Stimulated activated CD4-positive, alpha-beta T cell treated with anti-CD3 and anti-CD28 coated beads, Interleukin-4, amount 100 ng/mL, for 1 hour (primary cell): ENCODE results near the gene IHH.

Experiments
- DNase-seq: peaks from one replicate; pipeline ENCODE4 v3.0.0-alpha.2; 2020

Gene IHH

DNA sequence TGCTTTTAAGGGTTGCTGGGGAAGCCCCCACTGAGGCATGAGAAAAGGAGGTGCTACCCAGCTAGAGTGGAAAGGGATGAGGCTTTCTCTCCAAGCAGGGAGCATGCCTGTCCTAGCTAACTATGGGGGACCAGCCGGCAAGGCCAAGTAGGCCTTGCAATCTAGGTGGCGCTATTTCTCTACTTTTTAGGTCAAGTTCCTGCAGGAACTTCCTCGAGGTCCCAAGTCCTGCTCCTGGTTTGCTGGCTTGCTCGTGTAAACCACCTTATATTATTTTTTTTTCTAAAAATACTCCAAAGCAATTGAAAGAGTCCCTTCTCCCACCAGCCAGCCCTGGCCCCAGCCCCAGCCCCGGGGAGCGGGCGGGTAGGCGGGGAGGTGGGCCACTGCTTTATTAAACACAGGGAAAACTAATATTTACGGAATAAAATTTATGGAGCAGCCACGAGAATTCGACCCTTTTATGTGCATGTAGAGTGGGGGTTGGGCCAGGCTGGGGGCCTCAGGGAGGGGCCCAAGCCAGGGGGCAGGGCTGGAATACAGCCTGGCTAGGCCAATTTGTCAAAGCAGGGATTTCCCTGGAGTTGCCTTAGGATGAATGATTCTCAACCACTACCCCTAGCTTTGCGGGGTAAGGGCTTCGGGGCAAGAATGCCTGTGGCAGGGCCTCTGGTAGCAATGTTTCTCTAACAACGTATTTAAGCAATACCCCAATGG, 12.8 kb upstream of the IHH start:
- no peak for DNase-seq

DNA sequence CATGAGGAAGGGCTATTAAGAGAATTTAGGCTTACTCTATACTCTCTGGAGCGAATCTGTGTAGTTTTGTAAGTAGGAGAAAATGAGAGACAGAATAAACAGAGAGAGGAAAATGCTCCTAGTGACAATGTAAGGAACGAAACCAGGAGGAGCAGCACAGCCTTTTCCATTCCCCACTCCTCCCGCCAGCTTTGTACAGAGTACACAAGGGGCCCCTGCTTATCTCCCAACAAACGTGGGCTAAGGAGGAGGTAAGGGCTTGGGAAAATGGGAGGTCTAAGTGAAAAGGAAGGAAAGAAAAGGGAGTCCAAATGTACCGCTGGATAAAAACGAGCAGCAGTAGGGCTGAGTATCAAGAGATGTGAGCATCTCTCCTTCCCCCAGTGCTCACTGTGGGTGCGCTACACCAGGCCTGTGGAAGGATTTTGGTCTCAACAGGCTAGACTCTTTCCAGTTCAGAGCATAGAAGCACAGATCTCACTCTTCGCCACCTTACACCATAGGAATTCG, 12.1 kb upstream of the IHH start:
- no peak for DNase-seq

DNA sequence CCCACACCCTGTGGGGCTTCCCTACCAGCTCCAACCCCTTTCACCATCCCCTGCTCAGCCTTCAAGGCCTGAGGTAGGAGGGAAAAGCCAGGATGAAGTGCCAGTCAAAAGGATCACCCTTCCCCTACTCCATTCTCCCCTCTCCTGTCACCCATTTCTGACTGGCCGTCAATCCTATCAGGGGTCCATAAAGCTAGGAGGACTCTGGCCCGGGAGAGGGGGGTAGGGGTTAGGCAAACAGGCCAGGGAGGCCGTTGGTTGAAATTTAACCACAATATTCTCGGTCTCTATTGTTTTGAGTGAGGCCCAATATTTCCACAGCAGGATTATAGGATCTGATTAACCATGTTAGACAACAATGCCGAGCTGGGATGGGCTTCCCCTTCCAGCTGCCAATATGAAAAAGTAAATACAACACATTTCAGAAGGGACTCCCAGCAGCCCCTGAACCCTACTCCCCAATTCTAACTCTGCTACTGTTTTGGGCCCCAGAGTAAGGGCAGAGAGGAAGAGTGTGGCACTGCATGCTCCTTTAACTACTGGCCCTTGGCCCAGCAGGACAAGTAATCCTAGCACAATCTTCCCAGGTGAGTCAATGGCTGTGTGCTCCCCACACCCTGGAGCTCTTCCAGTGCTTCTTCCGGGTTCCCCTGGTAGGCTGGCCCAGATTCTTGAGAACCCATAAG, 10.6 kb upstream of the IHH start:
- no peak for DNase-seq

DNA sequence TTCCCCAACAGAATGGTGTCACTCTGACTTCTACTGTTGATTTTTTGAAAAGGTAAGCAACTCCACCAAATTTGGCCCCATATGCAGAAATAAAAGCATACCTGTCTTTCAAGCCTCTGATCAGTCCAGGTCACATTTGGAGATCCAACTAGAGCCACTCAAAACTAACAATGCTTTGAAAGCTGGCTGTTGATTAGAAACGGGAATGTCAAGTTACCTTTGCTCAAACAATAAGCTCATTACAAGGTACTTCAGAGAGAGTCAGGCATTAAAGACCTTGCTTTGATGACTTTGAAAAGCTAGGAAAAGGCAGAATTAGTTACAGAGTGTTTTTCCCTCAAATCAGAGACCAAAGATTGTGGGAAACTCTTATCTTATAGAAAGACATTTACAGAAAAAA, 4.8 kb upstream of the IHH start:
- DNase-seq = no peak

DNA sequence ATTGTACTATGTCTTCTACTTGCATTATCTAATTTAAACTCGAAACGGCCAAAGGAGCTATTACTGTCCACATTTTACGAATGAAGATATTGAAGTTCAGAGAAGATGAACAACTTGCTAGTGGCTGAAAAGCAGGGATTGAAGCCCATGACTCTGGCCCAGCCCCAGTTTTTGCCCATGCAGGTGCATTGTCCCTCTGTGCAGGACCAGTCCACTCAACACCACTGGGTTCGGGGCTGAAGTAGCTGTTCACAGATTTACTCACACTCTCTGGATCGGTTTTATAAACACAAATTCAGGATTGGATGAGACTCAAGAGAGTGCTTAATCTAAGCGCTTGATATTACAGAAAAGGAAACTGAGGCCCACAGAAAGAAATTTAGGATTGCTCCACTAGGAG, 1.4 kb upstream of the IHH start:
- DNase-seq = no peak

DNA sequence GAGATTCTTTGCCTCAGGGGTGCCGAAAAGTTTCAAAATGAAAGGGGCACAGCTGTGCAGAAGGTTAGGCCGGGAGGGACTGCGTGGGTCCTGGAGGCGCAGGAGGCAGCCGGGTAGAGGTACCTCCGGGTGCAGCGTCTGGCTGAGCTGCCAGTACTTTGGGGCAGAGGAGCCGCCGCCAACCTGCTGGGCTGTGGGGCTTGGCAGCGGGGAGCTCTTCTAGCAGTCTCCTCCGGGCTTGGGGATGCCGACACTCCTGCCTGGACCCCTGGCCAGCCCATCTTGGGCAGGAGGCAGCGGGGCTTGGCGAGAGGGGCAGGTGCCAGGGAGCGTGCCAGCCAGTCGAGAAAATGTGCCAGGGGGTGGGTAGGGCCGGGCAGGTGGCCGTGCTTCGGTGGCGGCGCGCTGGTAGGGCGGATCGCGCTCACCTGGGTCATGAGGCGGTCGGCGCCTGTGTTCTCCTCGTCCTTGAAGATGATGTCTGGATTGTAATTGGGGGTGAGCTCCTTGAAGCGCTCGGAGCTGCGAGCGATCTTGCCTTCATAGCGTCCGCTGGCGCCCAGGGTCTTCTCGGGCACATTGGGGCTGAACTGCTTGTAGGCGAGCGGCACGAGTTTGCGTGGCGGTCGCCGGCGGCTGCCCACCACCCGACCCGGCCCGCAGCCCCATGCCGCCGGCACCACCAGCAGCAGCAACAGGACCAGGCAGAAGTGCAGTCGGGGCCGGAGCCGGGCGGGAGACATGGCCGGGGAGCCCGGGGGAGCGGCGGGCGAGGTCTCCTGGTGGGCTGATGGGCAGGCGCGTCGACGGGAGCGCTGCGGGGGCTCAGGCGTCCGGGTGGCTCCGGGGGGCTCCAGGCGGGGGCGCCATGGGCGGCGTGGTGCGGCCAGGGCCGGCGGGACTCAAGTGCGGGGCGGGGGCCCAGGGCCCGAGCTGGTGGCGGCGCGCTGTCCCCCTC, 717 bp downstream of the IHH start:
- DNase-seq = no peak

DNA sequence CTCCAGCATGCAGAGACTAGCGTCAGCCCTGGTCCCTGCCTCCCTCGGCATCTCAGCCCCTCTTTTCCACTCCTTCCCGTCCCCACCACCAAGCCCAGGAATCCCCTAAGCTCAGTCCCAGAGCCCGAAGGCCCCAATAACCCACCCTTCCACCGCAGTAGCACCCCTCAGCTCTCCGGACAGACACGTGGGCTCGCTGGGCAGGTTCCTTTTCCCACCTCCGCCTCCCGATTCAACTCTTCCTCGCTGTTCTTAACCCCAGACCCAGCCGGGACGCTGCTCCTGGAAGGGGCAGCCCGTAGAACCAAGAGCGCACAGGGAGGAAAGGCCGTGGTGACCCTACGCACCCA, 1.4 kb downstream of the IHH start:
- DNase-seq = no peak

DNA sequence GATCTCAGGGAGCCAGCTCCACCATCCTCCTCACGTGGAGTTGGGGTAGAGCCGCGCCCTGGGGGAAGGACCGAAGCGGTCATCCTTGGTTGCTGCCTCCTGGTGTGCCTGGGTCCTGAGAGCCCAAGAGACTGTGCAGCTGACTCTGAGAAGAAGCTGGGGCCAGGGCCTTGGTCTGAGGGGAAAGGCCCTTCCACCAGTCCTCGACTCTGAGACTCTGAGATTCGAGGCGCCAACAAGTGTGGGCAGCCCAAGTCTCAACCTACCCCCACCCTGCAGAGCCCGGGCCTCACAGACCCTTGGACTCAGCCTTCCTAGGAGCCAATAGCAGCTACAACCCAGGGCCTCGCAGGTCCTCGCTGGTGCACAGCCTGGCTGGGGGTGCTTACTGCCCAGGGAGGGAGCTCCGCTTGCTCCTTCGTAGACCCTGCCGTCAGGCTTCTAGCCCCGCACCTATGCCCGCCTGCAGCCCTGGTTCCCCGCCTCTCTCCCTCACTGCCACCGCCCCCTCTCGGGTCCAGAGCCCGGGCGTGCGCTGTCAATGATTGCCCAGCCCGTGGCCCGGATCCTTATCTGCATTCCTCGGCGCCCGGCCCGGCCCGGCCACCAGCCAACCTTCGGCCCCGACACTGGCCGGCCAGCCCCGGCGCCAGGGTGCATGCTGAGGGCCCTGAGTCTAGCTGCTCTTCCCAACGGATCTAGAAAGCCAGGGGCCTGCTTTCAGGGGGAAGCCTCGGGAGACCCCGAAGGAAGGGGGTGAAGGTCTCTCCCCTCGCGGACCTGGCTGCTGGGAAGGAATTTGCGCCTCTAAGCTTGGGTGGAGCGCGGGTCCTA, 2.0 kb downstream of the IHH start:
- DNase-seq = no peak

DNA sequence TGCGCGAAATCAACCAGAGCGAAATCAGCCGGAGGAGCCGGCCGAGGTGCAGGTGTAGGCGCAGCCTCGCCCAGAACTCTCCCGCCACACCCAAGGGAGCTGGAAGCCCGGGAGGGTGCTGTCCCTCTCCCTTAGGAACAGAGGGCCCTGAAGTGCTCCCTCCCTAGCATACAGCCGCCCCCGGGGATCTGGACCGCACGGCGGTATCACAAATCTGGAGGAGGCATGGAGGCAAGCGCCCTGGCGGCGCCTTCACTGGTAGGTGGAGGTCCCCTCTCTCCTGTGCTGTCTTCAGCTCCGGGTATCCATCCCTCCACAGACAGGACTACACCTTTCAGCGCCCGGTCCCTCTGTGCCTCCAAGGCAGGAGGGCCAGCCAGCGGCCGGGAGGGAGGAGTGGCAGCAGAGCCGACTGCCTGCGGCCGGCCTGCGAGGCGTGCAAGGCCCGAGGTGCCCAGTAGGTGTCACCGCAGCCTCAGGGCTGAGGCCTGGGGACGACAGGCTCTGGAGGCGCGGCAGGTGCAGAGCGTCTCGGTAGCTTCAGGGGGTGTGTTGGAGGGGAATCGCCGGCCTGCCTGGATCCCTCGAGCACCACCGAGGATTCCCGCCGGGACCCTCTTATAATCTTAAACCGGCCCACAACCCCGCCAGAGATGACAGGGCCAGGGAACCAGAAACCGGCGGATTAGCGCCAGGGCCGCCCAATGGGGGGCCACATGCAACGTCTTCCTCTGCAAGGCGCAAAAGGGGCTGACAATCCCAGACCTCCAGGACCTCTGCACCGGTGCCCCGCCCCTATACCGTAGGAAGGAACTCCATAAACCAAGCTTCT, 2.8 kb downstream of the IHH start:
- peak; percentile 81 for DNase-seq

DNA sequence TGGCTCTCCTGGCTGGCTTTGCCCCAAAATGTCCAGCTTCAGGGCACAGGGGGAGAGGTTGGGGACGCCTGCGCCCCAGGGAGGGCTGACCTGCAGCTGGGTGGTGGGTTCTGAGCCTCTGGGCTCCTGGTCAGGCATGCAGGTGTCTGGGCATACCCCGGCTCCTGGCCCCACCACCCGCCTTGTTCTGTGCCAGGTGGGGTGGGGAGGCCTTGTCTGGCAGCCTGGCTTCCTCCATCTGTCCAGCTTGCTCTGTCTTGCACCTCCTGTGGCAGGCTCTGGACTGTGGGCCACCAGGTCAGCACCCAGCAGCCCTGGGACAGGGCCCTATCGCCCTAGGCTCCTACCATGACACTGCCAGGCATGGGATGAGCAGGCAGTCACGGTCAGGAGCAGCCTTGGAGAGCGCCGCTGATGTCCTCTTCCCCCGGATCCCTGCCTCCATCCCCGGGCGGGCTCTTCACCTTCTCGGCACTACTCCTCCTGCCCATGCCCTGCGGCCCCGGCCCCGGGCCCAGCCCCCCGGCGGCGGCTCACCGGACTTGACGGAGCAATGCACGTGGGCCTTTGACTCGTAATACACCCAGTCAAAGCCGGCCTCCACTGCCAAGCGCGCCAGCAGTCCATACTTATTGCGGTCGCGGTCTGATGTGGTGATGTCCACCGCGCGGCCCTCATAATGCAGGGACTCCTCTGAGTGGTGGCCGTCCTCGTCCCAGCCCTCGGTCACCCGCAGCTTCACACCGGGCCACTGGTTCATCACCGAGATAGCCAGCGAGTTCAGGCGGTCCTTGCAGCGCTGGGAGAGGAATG, 3.6 kb downstream of the IHH start:
- DNase-seq = no peak

DNA sequence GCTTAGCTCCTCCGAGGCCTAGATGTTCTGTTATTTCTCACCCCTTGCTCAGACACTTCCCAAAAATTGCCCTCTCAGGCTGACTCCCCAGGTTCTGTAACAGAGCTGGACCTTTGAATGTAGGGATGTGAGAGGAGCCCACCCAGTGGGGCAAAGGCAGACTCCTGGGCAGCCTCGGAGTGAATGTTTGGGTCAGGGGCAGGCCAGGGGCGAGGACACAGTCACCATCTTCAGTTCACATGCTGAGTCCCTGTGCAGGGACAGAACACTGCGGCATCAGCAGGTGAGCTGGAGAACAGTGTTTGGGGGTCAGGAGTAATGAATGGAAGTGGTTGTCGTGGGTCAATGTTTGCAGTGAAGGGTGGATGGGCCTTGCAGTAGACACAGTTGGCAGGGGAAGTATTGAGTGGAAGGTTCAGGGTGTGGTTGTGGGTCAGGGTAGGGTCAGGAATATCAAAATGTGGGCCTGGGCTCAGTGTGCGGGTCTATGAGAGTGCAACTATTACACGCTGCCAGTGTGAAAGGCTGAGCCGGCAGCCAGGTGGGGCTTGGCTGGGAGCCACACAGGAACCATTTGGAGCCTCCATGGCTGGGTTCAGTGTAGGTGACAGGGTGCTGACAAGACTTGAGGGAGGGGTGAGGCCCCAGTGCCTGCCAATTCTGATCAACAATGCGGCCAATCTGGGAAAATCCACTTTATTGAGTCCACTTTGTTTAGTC, 4.4 kb downstream of the IHH start:
- DNase-seq = no peak

DNA sequence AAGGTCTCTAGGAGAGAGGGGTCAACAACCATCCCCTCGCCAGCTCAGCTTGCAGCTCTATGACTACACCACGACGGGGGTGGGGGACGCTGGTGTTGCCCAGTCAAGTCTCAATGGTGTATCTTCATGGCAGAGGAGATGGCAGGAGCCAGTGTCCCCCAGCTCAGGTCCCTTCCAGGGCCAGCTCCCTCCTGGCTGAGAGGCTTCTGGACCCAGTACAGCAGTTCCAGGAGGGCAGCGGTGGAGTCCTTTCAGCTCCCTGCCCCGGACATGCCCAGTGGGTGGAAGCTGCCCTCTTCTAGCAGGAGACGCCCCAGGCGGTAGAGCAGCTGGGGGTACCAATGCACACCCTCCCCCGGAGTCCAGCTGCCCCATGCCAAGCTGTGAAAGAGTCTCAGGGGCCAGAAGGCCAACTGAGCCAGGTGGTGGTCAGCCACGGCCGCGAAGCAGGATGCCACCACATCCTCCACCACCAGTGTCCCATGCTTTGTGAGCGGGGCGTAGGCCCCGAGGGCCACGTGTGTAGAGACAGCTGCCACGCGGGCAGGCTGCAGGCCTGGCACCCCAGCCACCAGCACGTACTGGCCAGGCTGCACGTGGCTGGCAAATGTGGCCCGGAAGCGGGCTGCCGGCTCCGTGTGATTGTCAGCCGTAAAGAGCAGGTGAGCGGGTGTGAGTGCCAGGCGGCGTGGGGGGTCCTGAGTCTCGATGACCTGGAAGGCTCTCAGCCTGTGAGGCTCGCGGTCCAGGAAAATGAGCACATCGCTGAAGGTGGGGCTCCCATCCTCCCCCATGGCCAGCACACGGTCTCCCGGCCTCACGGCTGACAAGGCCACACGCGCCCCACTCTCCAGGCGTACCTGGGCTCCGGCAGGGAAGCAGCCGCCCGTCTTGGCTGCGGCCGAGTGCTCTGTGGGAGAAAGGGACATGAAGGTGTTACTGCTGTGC, 5.5 kb downstream of the IHH start:
- no peak for DNase-seq

DNA sequence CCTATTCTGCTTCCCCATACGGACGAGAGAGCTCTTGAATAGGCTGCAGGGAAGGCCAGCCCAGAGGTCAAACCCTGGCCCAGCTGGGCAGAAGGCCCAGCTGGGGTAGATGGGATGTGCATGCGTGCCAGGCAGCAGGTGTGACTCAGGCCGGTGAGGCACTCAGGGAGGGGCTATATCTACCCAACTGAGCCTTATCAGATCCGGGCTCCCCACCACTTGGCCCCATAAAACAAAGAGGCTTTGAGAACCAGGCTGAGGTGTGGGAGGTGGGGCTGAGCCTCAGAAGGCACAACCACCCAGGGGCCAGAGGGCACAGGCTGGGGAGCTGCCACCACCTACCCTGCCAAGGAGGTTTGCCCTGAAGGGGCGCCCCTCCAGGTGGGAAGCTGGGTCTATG, 11.4 kb downstream of the IHH start:
- DNase-seq = no peak

DNA sequence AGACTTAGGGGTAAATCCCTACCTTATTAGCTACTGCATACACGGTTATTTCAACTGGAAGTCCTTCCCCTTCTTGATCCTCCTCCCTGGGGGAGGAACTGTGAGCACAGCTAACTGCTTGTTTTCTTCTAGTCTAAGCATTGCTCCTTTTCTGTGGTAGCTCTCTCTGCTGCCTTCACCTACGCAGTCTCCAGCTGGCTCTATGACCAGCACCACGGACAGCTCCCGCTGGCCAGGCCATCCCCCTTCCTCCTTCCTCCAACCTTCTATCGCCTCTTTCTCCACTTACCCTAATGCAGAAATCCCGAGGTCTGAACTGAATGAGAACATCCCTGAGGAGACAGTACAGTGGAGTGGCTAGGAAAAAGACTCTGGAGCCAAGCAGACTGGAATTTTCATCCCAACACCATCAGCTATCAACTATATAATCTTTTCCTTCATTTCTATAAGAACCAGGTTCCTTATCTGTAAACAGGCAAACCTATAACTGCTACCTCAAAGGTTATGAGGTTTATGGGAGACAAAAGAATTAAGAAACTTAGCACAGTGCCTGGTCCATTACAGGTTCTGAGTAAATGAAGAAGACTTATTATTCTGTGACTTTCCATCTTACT, 14.7 kb downstream of the IHH start:
- peak; percentile 32 for DNase-seq

DNA sequence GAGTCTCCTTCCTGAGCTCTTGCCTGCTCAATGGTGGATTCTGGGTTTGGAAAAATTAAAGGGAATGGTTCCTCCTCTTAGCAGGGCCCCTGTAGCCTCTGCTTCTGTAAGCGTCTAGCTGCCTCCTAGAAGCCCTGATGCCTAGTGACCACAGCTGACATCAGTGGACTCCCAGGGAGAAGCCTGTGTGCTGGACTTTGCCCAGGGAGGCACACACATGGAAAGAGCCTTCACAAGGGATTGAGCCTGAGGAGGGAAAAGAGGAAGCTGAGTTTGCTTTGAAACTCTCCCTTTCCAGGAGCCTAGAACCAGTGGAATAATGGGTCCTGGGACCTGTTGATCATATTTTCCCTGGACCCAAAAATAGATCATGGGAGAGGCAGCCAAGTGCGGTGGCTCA, 18.0 kb downstream of the IHH start:
- DNase-seq = no peak

DNA sequence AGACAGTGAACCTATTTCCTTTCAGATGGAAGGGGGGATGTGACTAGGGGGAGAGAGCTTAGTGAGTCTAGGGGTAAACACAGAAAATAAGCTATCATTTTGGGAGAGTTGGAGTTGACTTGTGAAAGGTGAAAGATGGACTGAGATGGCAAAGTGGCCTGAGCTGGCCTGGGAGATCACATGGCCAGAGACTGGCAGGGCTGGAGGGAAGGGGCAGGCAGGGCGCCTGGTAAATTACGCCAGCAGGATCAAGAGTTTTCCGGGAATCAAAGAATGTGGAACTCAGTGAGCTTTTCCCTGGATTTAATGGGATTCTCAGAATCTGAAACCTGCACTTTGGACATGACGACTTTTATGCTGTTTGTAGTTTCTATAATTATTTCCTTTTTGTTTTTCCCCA, 18.6 kb downstream of the IHH start:
- DNase-seq = no peak

DNA sequence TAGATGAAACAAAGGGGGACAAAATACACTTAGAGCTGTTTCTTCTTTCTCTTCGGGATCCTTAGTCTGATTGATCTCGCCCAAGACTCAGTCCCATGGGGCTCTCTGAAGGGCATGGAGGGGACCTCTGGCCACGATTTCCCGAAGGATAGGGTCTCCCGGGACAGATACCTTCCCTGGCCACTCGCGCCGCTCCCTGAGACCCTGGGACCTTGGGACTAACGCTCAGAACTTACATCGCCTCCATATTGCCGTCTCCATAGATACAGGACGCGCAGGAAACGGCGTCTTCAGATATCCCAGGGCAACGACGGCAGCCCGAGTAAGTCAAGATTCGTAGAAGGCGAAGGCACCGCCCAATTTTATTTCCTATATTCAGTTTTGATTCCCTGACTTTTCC, 19.5 kb downstream of the IHH start, which contains the start of gene CFAP65:
Gene CFAP65, minus strand, starts transcription at position 265 of the 400 bp plus-strand sequence. CDS start 2,468 bp downstream, outside the sequence.
- peak; percentile 42 for DNase-seq

DNA sequence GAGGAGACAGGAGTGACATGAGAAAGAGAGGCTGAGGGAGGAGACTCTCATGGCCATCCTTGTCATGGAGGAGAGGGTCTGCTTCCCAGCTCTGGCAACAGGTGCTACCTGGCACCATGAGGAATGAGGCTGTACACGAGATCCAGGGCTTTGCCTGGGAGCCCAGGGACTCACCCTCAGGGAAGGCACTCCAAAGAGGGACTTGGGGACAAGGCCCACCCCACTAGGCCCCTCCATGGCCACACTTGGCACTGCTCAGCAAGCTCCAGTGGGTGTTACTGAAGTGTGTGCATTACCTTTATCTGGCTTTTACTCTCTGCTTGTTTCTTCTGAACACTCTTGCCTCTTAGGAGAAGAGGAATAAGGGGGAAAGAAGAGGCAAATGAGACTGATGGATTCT, 22.1 kb downstream of the IHH start:
- DNase-seq = no peak
